ENCODE results near the gene METTL8.

Gene METTL8

GRCh38 chr2:171308280-171309054, 125.3 kb downstream of the METTL8 start:
- DNase-seq, result no peak

GRCh38 chr2:171307560-171307959, 126.2 kb downstream of the METTL8 start:
- DNase-seq, result no peak

GRCh38 chr2:171297956-171298355, 135.8 kb downstream of the METTL8 start:
- DNase-seq, result no peak

- DNase-seq, result no peak
Measured at GRCh38 chr2:171294608-171295007, 139.2 kb downstream of the METTL8 start.

- DNase-seq, result no peak
Measured at GRCh38 chr2:171293661-171294060, 140.1 kb downstream of the METTL8 start.

- no peak for DNase-seq
Measured at GRCh38 chr2:171289991-171290390, 143.8 kb downstream of the METTL8 start.

GRCh38 chr2:171289316-171289715, 144.5 kb downstream of the METTL8 start:
- no peak for DNase-seq

GRCh38 chr2:171287611-171288010, 146.2 kb downstream of the METTL8 start:
- DNase-seq, result no peak

GRCh38 chr2:171287036-171287571, 146.7 kb downstream of the METTL8 start:
- no peak for DNase-seq

- DNase-seq, result no peak
Measured at GRCh38 chr2:171281110-171281509, 152.7 kb downstream of the METTL8 start.

- no peak for DNase-seq
Measured at GRCh38 chr2:171279983-171280790, 153.6 kb downstream of the METTL8 start.

- DNase-seq, result no peak
Measured at GRCh38 chr2:171274757-171275156, 159.0 kb downstream of the METTL8 start.

GRCh38 chr2:171271971-171272436, 161.8 kb downstream of the METTL8 start:
- no peak for DNase-seq

GRCh38 chr2:171271386-171271785, 162.4 kb downstream of the METTL8 start:
- DNase-seq, result no peak

- no peak for DNase-seq
Measured at GRCh38 chr2:171267855-171268629, 165.7 kb downstream of the METTL8 start.

All from activated T-cell treated with anti-CD3 and anti-CD28 coated beads, Interleukin-2, amount 50 U/mL, for 48 hours (primary cell).